Stimulated activated naive CD4-positive, alpha-beta T cell (primary cell): Measurements from ENCODE around the gene C1orf174.

Experiments
- DNase-seq, 6 experiments: peaks; one replicate each; lab custom pipeline; 2025; lab: John Stamatoyannopoulos, UW

Gene C1orf174

DNA sequence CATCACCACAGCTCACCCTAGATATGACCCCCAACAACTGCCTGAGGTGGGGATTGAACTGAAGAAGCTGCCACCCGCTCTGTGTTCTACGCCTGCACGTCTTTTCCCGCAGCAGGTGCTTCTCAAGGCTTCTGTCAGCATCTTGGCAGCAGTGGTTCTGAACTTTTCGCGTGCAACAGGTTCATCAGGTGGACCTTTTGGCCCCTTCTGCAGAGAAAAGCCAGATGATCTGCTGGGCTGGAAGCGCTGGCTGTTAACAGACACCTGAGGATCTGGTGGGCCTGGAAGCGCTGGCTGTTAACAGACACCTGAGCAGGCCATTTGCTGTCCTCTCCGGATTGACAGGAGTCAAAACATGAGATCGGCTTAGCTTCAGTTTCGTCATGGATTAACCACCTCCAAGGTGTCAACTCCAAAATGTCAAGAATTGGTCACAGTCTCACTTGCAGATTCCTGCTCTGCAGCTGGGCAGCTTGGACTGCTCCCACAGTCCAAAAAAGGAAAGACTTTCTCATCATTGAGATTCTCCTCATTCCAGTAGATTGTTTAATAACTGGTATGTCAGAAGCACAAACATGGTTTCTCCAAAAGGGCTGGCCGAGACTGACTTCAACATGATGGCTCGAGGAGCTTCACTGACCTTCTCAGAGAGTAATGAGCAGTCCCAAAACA is 4.7 kb downstream of the C1orf174 start:
- no peak for DNase-seq

DNA sequence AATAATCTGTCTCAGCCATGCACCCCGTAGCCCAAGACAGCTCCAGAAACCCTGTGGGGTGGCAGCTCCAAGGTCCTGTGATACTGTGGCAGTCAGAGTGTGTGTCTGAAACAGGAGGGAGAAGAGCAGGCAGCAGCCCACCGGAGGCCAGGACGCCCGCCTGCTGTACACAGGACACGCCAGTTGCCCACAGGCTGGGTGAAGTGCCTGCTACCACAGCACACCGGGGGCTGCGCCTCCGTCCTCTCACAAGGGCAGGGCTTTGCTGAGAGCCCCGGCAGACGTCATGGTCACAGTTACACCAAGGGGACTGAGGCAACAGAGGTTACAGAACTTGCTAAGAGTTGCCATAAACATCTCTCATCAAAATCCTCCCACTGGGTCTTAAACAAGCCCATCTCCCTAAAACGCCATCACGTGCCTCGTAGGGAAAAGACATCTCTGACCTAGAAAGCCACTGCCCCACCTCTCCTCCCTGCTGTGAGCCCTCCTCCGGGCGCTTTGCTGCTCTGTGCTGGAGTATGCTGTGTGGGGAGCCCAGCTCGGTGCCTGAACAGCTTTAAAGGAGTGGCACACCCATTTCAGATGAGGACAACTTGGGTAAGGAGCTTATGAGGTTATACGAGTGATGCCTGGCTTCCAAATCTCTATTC is 5.3 kb downstream of the C1orf174 start:
- no peak for DNase-seq

DNA sequence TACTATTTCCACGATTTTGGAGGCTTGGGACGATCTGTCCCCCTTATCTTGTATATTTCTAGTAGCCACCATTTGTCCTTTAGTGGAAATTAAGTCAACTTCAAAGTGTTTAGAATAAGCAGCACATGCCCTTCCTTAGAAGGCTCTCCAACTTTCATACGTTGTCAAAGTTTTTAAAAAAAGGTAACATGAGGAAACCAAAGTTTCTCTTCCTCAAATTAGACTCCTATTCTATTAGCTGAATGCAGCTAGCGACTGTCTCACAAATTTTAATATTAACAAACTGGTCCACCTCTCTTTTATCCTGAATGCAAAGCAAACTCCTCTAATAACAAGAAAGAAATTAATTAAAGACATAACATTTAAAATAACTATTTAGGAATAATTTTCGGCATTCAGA is 6.9 kb downstream of the C1orf174 start:
- DNase-seq: no peak

DNA sequence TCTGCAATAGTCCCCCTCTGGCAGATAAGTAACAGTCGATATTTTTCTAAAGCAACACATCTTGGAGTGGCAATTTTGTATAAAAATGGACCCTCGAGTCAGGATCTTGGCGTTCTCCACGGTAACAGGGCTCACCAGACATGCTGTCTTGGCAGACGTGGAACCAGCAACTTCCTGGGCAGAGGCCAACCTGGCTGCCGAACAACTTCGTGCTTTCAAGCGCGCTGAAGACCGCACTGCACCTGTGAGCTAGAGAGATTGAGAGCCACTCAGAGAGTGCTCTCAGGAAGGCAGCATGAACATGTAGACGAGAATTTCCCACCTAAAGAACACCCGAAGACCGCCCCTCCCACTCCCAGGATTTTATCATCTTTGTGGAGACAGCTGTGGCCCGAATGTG is 7.3 kb downstream of the C1orf174 start:
- no peak for DNase-seq

DNA sequence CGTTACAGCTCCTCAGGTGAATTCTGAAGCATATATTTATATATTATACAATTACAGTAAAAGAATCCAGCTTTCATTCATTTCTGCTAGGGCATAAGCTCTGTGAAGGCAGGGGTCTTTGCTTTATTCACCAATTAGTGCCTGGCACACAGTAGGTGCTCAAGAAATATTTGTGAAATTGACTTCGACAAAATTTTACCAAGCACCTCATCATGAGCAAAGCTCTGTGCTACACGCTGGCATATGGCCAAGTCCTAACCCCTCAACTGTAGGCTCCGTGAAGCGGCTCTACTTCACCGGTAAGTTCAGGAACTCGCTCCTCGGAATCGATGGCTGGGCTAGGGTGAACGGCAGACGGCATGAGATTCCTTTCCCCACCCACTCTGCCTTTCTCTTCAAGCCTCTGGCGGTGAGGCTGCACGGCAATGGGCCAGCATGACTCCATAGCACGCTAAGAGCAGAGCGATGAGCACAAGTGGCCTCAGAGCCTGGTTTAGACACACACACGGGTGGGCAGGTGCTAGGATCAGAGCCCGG is 8.7 kb downstream of the C1orf174 start:
- DNase-seq: no peak

DNA sequence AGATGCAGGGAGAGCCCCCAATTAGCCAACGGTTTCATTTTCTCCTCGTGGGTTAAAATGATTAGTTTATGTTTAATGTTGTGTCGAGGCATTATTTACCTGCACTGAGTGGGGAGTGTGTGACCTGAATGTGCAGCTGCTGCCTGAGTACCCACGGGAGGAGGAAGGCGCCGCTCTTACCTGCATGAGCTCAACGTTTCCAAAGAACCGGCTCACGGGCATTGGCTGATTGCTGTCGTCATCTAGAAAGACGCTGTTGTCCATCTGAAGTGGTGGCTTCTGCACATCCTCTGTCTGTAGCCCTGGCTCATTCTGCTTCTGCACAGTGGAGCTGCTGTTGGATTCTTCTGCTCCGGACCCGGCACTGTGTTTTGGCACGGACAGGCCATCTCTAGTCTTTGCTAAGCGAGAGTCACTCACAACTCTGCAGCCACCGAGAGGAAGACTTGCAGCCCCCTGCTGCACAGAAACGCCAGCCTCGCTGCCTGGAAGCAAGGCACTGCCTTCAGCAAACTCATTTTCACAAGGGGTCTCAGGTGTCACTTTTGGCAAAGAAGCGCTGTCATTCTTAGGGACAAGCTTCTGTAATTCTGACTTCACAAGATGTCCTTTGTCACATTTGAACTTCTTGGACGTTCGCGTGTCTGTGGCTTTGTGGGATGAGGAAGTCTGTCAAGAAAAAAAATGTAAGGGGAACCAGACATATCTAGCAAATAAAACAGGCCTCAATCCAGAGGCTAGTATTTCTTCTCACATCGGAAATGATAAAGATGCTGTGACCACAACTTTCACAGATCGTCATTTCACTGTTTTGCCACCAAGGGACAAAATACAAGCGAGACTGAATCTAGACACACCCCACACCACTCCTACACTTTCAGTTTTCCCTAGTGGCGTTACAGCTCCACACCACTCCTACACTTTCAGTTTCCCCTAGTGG is 9.4 kb downstream of the C1orf174 start:
- no peak for DNase-seq

DNA sequence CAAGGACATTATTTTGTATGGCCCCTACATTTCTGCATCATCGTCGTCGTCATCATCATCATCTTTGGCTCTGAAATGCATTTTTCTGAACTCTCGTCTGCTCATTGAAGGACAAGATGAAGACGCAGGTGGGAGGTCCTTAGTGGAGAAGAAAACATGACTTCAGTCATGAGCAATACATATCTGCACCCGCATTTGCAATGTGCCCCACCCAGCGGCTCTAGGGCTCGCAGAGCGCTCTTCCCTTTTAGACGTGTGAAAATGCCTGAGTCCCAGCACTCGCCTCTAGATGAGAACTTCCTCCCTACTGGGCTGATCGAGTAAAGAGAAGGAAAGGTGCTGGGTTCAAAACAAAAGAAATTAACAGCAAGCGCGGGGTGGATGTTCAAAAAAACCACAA is 10.1 kb downstream of the C1orf174 start:
- DNase-seq: no peak

DNA sequence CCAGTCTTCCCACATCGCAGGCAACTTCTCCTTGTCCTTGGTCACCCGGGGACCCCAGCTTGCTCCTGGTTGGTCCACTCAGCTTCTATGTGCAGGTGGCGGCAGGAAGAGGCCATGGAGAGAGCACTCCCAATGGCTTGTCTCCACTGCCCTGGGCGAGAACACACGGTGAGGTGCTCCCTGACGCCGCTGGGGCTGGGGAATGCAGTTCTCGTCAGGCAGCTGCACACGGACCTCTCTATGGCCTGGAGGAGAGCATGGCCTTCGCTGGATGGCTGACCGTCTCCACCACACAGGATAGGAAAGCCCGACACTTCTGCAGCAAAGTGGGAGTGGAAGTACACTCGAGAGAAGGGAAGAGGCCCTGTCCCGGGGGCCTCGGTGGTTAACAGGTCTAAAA is 11.8 kb downstream of the C1orf174 start:
- no peak for DNase-seq

DNA sequence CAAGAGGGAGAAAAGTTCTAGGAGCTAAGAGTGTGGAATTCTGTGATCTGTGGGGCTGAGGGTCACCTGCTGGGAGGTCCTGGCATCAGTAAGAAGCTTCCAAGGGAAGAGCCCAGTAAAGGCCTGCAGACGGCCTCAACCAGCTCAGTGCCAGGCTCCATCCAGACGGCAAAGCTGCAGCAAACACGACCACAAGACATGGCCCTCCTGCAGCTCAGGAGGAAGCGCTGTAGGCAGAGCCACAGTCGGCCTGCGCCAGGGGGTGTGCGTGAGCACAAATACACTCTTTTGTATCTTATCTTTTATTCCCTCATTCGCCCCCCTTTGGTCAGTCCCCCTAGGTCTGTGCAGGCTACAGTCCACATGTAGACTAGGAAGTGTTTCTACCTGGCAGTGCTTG is 13.4 kb downstream of the C1orf174 start:
- no peak for DNase-seq

DNA sequence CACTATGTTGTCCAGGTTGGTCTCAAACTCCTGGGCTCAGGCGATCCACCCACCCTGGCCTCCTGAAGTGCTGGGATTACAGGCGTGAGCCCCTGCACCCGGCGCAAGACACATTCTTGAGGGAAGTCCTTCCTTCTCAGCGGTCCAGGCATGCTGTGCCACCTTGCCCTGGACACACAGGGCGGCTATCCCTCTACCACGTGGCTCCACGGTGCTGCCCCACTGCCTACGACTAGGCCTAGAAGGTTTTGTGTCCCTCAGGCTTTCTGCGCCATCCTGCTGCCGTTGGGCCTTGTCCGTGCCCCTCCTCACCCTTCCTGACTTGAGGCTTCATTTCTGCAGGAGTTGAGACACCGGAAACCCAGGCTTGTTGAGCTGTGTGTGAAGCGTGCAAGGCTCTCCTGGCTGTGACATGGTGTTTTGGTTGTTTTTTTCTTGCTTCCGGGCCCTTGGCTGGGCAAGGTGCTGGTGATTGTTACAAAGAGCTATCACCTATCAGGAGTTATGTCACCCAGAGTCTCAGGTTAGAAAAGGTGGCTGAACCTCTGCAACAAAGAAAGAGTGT is 13.9 kb downstream of the C1orf174 start:
- no peak for DNase-seq

DNA sequence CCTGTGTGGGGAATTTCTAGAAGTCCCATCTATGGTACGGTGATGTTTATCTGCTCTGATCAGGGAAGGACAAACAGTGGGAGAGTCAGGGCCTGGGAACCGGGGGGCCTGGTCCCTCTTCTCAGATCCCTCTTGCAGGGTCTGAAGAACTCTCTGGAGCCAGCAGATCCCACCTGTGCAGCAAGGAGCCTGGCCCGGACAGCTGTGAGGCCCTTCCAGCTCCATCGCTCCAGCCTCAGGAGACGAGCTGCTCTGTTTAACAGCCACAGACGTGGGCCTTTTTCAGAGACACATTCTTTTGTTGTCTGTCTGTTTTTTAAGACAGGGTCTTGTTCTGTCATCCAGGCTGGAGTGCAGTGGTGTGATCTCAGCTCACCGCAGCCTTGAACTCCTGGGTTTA is 14.5 kb downstream of the C1orf174 start:
- DNase-seq: no peak

DNA sequence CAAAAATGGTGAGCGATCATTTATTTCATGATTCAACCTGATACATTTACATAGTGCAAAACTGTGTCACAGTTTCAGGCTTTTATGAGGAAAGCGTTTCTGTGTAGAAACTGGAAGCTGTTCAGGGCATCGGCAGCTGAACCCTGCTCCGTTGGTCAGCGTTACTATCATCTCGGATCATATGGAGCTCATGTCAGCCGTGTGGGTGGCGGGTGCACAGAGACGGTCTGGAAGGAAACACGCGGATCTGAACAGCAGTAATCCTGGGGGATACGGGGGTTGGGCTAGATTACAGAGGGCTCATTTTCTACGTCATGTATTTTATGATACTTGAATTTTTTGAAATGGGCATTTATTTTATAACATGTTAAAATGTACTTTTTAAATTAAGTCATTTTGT is 15.1 kb downstream of the C1orf174 start:
- no peak for DNase-seq

DNA sequence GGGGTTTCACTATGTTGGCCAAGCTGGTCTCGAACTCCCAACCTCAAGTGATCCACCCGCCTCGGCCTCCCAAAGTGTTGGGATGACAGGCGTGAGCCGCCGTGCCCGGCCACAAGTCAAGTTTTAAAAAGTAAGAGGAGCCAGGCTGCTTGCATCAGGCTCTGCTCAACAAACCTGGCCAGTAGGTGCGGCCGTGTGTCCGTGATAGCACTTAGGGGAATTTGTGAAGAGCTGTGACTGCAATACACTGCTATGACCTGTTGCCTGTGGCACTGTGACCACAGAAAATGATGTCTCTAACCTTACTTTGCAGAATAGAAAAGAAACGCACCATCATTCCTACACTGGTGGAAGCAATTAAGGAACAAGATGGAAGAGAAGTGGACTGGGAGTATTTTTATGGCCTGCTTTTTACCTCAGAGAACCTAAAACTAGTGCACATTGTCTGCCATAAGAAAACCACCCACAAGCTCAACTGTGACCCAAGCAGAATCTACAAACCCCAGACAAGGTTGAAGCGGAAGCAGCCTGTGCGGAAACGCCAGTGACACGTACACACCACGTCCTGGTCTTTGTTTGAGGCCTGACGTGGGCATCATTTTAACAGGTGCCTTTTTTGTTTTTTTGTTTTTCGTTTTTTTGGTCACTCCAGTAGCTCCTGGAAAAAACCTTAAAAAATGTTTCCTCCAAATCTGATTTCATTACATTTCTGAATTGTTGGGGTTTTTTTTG is 16.7 kb downstream of the C1orf174 start:
- no peak for DNase-seq

DNA sequence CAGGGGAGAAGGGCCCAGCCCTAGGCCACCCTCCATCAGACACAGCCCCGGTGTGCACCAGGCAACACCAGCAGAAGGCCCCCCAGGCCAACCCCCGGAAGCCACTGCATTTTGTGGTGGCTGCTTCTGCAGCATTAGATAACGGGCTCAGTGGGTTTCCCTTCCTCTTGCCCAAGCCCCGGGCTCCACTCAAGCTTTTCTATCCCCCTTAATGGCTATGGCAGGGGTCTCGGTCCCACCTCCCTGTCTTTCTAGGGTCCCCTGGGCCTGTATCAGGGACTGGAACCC is 18.9 kb downstream of the C1orf174 start:
- no peak for DNase-seq

DNA sequence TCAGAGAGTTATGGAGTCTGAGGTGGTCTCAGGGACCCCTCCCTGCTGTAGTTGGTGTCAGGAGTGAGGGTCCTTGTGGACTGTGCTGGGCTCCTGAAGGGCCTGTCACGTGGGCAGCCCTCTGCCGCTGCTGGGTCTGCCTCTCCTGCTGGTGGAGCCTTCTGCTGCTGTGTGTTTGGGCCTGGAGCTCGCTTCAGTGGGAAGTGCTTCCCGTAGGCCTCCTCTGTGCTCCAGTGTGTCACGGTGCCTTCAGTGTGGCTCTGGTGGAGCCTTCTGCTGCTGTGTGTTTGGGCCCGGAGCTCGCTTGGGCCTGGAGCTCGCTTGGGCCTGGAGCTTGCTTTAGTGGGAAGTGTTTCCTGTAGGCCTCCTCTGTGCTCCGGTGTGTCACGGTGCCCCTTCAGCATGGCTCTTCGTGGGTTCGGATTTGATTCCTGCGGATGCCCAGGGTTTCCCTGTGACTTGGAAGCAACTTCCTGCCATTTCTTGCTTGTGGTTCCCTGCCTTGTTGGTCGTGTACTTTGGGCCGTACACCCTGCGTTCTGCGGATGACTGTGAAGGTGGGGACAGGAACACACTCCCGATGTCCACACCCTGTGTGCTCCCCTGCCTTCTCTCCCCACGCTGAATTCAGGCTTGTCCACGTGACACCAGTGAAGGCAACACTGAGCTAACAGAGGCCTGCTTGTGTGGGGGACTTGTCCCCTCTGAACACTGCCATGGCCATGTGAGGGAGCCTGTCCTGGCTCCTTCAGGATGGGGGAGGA is 19.5 kb downstream of the C1orf174 start:
- no peak for DNase-seq

DNA sequence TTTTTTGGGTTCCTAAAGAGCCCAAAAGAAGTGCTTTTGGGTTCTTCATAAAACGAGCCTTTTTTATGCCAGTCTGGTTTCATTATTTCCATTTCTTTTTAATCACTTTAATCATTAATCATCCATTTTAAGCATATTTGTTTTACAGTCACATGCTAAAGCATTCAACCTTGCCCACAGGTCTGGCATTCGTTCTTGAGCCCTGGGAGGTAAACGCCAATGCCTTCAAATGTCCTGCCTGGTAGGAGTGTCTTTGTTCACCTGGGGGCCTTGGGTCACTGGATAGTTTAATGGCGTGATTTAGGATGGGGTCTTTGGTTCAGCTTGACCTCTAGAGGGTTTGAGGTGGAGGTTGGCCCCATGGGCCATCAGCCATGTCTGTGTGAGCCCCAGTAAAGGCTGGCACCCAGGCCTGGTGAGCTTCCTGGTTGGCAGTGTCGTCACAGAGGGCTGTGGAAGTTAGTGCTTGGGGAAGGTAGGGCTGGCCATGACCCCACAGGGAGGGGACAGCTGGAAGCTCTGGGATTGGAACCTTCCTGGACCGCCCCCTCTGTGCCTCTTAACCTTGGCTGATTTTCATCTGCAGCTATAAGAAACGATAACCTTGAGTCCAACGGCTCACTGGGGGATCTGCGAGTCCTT is 20.2 kb downstream of the C1orf174 start:
- DNase-seq: no peak

DNA sequence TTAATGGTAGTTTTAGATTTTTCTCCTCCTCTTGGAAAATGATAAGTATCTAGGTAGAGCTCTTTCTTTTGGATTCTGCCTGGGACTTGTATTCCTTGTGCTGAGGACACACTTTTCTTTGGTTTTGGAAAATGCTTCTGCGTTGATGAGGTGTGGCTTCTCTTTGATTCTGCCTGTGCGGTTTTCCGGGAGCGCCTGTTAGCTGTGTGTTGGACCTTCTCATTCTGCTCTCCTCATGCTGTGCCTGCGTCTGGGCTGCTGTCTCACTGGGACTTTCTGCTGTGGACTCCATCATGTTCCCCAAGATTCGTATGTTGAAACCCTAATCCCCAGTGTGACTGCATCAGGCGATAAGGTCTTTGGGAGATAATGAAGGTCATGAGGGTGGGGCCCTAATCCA is 21.0 kb downstream of the C1orf174 start:
- DNase-seq: no peak

DNA sequence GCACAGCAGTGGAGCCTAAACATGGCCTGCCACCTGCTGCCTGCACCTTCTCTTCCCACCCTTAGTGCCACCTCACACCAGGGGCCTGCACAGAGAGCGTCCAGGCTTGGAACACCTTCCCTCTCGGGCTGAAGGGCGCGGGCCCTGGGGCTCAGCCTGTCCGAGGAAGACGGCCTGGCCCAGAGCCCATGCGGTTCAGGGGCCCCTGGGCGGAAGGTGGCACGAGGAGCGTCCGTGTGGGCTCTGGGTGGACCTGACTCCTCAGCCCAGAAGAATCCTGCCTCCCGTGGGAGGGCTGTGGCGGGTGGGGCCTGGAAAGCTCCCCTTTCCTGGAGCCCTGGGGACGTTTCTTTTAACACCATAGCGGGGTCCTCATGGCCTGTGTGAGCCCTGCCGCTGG is 23.4 kb downstream of the C1orf174 start:
- DNase-seq: no peak

DNA sequence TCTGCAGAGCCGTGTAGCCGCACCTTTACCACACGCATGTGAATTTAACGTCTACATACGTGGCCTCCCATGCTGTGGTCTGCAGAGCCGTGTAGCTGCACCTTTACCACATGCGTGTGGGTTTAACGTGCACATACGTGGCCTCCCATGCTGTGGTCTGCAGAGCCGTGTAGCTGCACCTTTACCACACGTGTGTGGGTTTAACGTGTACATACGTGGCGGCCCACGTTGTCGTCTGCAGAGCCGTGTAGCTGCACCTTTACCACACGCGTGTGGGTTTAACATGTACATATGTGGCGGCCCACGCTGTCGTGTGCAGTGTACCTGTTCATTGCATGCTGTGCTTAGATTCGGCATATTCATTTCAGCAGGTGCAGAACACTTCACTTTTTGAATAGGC is 25.3 kb downstream of the C1orf174 start:
- DNase-seq: no peak

DNA sequence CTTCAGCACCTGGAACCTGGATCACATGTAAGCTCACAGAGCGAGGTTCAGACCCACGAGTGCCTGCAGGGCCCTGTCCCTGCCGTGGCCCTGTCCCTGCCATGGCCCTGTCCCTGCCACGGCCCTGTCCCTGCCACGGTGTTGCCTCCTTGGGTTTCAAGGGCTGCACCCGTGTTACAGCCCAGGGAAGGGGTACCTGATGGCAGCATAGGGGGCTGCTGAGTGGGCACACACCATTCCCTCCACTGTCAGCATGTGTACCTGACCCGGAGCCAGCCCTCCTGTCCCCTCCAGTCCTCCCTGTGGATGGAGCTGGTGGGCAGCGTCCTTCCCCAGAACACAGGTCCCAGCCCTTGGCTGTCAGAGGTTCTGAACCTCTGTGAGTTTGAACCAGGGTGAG is 27.5 kb downstream of the C1orf174 start:
- no peak for DNase-seq

DNA sequence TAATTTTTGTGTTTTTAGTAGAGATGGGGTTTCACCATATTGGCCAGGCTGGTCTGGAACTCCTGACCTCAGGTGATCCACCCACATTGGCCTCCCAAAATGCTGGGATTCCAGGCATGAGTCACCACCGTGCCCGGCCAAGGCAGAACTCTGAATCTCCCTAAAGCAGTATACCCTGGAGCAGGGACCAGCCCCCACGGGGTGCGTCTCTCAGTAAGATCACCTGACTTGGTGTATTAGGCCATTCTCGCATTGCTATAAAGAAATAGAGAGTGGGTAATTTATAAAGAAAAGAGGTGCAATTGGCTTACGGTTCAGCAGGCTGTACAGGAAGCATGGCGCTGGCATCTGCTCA is 28.6 kb downstream of the C1orf174 start:
- DNase-seq: no peak
